Measurements from ENCODE around the gene RNF225.

RNF225 gene

DNA sequence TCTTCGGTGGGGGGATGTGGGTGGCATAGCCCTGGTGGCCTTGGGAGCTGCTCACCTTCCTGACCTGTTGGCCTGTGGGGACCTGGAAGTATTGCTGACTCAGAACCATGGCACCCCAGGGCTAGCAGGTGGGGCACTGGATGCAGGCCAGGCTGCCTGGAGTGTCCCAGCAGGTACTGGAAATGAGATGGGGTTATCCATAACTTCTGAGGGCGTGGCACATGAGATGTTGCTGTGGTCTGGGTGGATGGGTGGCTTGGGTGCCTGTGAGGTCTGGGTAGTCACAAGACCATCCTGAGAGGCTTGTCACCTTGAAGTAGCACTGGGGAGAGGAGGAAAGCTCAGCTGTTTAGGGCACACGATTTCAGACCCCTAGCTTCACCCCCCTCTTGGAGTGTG, 636 bp upstream of the RNF225 start:
- Histone ChIP-seq H3K9me3 (ENCODE audit: insufficient read depth, low read length) (no peaks in the 10 kb centered on the region), H3K36me3 (ENCODE audit: insufficient read depth, insufficient read length, low read length) (peaks cover 69% of the 10 kb centered on the region), H3K4me1 (ENCODE audit: insufficient read depth, insufficient read length) (peaks cover 11% of the 10 kb centered on the region), H3K4me3 (ENCODE audit: insufficient read length, low read depth) (no peak overlapping the region), H3K9ac (ENCODE audit: insufficient read length, low read depth) (no peak overlapping the region), H3K27me3 (ENCODE audit: insufficient read depth, insufficient read length) (no peaks in the 10 kb centered on the region)
- TF ChIP-seq YY1 (IDR thresholded peaks at IDR 0.05; ENCODE audit: insufficient read depth, insufficient read length) (no peak), SUZ12 (IDR thresholded peaks at IDR 0.05; ENCODE audit: extremely low read depth, insufficient read depth, insufficient read length) (no peak), ZNF274 (IDR thresholded peaks at IDR 0.05; ENCODE audit: low read depth, low read length) (no peak)
- no peak for DNase-seq (ENCODE audit: low read depth, low spot score)

DNA sequence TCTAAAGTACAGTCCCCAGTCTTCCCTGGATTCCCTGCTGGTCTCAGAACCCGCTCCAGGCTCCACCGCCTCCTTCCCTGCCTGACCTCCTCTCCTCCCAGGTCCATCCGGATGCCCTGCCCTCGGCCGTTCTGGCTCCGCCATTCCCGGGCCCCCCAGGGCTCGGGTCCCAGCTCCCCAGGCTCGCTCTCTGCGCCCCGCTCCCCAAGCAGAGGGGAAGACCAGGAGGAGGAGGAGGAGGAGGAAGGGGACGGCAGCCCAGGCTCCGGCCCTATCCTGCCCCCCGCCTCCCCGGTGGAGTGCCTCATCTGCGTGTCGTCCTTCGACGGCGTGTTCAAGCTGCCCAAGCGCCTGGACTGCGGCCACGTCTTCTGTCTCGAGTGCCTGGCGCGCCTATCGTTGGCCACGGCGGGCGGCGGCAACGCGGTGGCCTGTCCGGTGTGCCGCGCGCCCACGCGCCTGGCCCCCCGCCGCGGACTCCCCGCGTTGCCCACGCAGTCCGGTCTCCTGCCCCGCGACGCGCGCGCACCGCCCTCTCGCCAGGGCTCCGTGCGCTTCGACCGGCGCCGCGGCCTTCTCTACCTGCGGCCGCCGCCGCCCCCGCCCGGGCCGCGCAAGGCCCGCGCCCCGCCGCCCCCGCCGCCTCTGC, 647 bp downstream of the RNF225 start:
- Histone ChIP-seq H3K4me1 (ENCODE audit: insufficient read depth, insufficient read length) (peaks cover 14% of the 10 kb centered on the region), H3K27me3 (ENCODE audit: insufficient read depth, insufficient read length) (no peaks in the 10 kb centered on the region), H3K4me3 (ENCODE audit: insufficient read length, low read depth) (no peak overlapping the region), H3K9me3 (ENCODE audit: insufficient read depth, low read length) (no peaks in the 10 kb centered on the region), H3K36me3 (ENCODE audit: insufficient read depth, insufficient read length, low read length) (peaks cover 58% of the 10 kb centered on the region), H3K9ac (ENCODE audit: insufficient read length, low read depth) (no peak overlapping the region)
- DNase-seq (ENCODE audit: low read depth, low spot score): no peak
- TF ChIP-seq ZNF274 (IDR thresholded peaks at IDR 0.05; ENCODE audit: low read depth, low read length) (no peak), SUZ12 (IDR thresholded peaks at IDR 0.05; ENCODE audit: extremely low read depth, insufficient read depth, insufficient read length) (no peak), YY1 (IDR thresholded peaks at IDR 0.05; ENCODE audit: insufficient read depth, insufficient read length) (no peak)

DNA sequence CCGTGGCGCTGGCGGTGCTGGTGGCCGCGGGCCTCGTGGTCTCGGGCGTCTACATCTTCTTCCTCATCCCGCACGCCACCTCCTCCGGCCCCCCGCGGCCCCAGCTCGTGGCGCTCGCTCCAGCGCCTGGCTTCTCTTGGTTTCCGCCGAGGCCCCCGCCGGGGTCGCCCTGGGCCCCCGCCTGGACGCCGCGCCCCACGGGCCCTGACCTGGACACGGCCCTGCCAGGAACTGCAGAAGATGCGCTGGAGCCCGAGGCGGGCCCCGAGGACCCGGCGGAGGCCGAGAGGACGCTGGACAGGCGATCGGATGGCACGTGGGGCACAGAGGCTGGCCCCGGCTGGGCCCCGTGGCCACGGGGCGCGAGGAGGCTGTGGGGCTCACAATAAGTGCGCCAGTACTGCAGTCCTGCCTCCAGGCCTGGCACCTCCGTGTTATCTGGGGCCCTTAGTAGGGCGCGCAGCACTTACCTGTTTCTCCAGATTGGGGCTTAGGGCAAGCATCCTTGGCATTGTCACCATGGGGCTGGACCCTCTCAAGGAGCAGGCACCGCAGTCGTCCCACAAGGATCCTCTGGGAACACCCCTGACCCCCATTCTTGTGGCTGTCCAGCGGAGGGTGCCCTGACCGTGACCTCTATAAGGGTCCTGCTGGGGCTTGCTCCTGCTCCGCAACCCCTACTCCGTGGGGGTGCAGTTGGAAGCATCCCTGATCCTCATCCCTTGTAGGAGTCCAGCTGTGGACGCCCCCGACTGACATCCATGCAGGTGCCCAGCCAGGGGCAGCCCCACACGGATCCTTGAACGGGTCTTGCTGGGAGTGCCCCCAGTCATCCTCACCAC, 1.5 kb downstream of the RNF225 start:
- no peak for DNase-seq (ENCODE audit: low read depth, low spot score)
- Histone ChIP-seq H3K9ac (ENCODE audit: insufficient read length, low read depth) (no peak overlapping the region), H3K27me3 (ENCODE audit: insufficient read depth, insufficient read length) (no peaks in the 10 kb centered on the region), H3K4me3 (ENCODE audit: insufficient read length, low read depth) (no peak overlapping the region), H3K36me3 (ENCODE audit: insufficient read depth, insufficient read length, low read length) (peaks cover 50% of the 10 kb centered on the region), H3K4me1 (ENCODE audit: insufficient read depth, insufficient read length) (peaks cover 14% of the 10 kb centered on the region), H3K9me3 (ENCODE audit: insufficient read depth, low read length) (no peaks in the 10 kb centered on the region)
- TF ChIP-seq YY1 (IDR thresholded peaks at IDR 0.05; ENCODE audit: insufficient read depth, insufficient read length) (no peak), ZNF274 (IDR thresholded peaks at IDR 0.05; ENCODE audit: low read depth, low read length) (no peak), SUZ12 (IDR thresholded peaks at IDR 0.05; ENCODE audit: extremely low read depth, insufficient read depth, insufficient read length) (no peak)

DNA sequence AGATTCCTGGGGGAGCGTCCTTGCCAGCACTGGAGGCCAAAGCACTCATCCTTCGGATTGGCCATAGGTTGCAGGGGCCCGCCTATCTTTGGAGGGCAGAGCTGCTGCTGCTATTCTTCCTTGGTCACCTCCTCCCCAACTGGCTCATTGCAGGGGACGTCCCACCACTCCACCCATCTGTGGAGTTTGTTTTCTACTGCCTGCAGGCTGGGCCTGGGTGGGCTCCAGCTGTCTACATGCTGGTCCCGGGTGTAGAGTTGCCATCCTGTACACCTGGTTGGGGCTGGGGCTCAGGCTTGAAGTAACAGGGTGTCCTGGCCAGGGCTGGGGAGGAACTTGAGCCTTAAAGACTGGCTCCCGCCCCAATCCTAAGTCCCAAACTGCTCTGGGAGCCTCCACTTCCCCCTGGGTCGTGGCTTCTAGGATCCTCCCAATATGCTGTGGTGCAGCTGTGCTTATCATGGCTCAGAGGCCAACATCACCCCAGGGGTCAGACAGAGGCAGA, 2.1 kb downstream of the RNF225 start:
- Histone ChIP-seq H3K9ac (ENCODE audit: insufficient read length, low read depth) (no peak overlapping the region), H3K27me3 (ENCODE audit: insufficient read depth, insufficient read length) (no peaks in the 10 kb centered on the region), H3K9me3 (ENCODE audit: insufficient read depth, low read length) (no peaks in the 10 kb centered on the region), H3K4me1 (ENCODE audit: insufficient read depth, insufficient read length) (peaks cover 14% of the 10 kb centered on the region), H3K36me3 (ENCODE audit: insufficient read depth, insufficient read length, low read length) (peaks cover 46% of the 10 kb centered on the region), H3K4me3 (ENCODE audit: insufficient read length, low read depth) (no peak overlapping the region)
- TF ChIP-seq YY1 (IDR thresholded peaks at IDR 0.05; ENCODE audit: insufficient read depth, insufficient read length) (no peak), SUZ12 (IDR thresholded peaks at IDR 0.05; ENCODE audit: extremely low read depth, insufficient read depth, insufficient read length) (no peak), ZNF274 (IDR thresholded peaks at IDR 0.05; ENCODE audit: low read depth, low read length) (no peak)
- no peak for DNase-seq (ENCODE audit: low read depth, low spot score)

DNA sequence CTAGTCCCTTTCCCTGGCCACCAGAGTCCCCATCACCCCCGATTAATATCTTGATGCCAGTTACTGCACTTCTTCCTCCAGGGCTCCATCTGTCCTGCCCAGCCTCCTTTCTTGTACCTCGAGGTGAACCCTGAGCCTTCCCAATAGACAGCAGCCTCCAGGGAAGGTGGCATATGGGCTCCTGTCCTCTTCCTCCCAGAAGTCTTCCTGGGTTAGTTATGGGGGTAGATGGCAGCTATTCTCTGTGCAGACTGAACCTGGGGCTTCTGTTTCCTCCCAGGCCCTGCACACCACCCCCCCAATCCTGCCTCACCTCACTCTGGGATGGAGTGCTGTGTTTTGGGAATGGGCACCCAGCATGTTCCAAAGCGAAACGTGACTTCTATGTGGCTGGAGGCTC, 2.6 kb downstream of the RNF225 start:
- no peak for DNase-seq (ENCODE audit: low read depth, low spot score)
- no peaks in the 10 kb centered on the region for H3K9me3 ChIP-seq (ENCODE audit: insufficient read depth, low read length)
- H3K4me3 ChIP-seq (ENCODE audit: insufficient read length, low read depth): no peak overlapping the region
- no peaks in the 10 kb centered on the region for H3K27me3 ChIP-seq (ENCODE audit: insufficient read depth, insufficient read length)
- peaks cover 41% of the 10 kb centered on the region for H3K36me3 ChIP-seq (ENCODE audit: insufficient read depth, insufficient read length, low read length)
- TF ChIP-seq YY1 (IDR thresholded peaks at IDR 0.05; ENCODE audit: insufficient read depth, insufficient read length) (no peak), SUZ12 (IDR thresholded peaks at IDR 0.05; ENCODE audit: extremely low read depth, insufficient read depth, insufficient read length) (no peak), ZNF274 (IDR thresholded peaks at IDR 0.05; ENCODE audit: low read depth, low read length) (no peak)
- H3K9ac ChIP-seq (ENCODE audit: insufficient read length, low read depth): no peak overlapping the region
- peaks cover 12% of the 10 kb centered on the region for H3K4me1 ChIP-seq (ENCODE audit: insufficient read depth, insufficient read length)

DNA sequence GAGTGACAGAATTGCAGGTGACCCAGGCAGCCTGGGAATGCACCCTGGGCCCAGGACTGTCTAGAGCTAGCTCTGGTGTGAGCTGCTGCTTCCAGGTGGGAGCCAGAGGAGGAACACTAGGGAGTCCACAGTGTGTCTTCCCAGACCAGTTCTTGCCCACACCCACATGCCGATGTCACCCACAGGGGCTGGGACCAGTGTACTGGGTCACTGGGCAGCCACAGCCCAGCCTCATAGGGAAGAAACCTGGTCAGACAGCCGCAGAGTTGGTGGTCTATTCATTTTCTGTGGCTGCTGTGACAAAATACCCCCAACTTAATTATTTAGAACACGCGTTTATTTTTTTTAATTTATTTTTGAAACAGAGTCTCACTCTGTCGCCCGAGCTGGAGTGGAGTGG, 3.1 kb downstream of the RNF225 start:
- Histone ChIP-seq H3K9me3 (ENCODE audit: insufficient read depth, low read length) (no peaks in the 10 kb centered on the region), H3K9ac (ENCODE audit: insufficient read length, low read depth) (no peak overlapping the region), H3K36me3 (ENCODE audit: insufficient read depth, insufficient read length, low read length) (peaks cover 36% of the 10 kb centered on the region), H3K4me3 (ENCODE audit: insufficient read length, low read depth) (no peak overlapping the region), H3K27me3 (ENCODE audit: insufficient read depth, insufficient read length) (no peaks in the 10 kb centered on the region), H3K4me1 (ENCODE audit: insufficient read depth, insufficient read length) (peaks cover 11% of the 10 kb centered on the region)
- no peak for DNase-seq (ENCODE audit: low read depth, low spot score)
- TF ChIP-seq SUZ12 (IDR thresholded peaks at IDR 0.05; ENCODE audit: extremely low read depth, insufficient read depth, insufficient read length): no peak

DNA sequence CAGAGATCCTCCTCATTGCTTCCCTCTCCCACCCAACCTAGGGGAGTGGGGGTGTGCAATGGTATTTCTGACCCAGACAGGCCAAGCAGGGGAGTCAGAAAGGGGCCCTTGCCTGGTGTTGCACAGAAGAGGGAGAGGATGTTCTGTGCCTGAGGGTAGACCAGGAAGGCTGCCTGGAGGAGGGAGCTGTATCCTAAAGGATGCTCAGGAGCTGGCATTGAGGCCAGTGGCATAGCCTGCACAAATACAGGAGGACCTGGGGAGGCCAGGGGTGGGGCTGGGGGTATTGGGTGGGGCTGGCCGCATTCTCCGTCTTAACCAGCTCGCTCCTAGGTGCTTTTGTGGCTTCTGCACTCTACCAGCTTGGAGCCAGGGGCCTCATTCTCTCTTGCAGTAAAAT, 4.4 kb downstream of the RNF225 start:
- Histone ChIP-seq H3K27me3 (ENCODE audit: insufficient read depth, insufficient read length) (no peaks in the 10 kb centered on the region), H3K9me3 (ENCODE audit: insufficient read depth, low read length) (no peaks in the 10 kb centered on the region), H3K36me3 (ENCODE audit: insufficient read depth, insufficient read length, low read length) (peaks cover 23% of the 10 kb centered on the region), H3K4me3 (ENCODE audit: insufficient read length, low read depth) (no peak overlapping the region), H3K4me1 (ENCODE audit: insufficient read depth, insufficient read length) (peaks cover 11% of the 10 kb centered on the region), H3K9ac (ENCODE audit: insufficient read length, low read depth) (peak overlapping the region; percentile 80)
- DNase-seq (ENCODE audit: low read depth, low spot score): no peak
- TF ChIP-seq ZNF274 (IDR thresholded peaks at IDR 0.05; ENCODE audit: low read depth, low read length) (no peak), SUZ12 (IDR thresholded peaks at IDR 0.05; ENCODE audit: extremely low read depth, insufficient read depth, insufficient read length) (no peak), YY1 (IDR thresholded peaks at IDR 0.05; ENCODE audit: insufficient read depth, insufficient read length) (no peak)
